GM19324 (cell line): ENCODE measurements around the gene ZMYND19.
A peak's percentile ranks its signal among the peaks of the same experiment; 100 is the strongest.
"Not testable (repeated sequence)": the region's sequence is repeated elsewhere in the genome, so short reads cannot be mapped to it uniquely, and the experiment has no call there.

Experiments used
- ATAC-seq: cut with Tn5 transposase; IDR thresholded peaks from one replicate; pipeline ENCODE4 v1.9.1; 2021; ENCODE audit warnings: mild to moderate bottlenecking, moderate library complexity; ENCODE audit not compliant: unreplicated experiment, low FRiP score

ZMYND19 gene

GRCh38 chr9:137564134-137564533 lies 26.2 kb downstream of the ZMYND19 start:
- ATAC-seq, result no peak

GRCh38 chr9:137558127-137558526 lies 32.2 kb downstream of the ZMYND19 start:
- no peak for ATAC-seq

- no peak for ATAC-seq
These were observed 34.1 kb downstream of the ZMYND19 start for GRCh38 chr9:137556069-137556838.

- no peak for ATAC-seq
These were observed 35.1 kb downstream of the ZMYND19 start for GRCh38 chr9:137555179-137555578.

GRCh38 chr9:137554349-137554748 lies 36.0 kb downstream of the ZMYND19 start:
- no peak for ATAC-seq

- not testable (repeated sequence) for ATAC-seq
These were observed 36.7 kb downstream of the ZMYND19 start for GRCh38 chr9:137553654-137554053.

GRCh38 chr9:137552022-137552768 lies 38.1 kb downstream of the ZMYND19 start:
- ATAC-seq, result peak; percentile 22

GRCh38 chr9:137551264-137552021 lies 38.9 kb downstream of the ZMYND19 start, which contains the start of gene MRPL41:
Gene MRPL41, plus strand, starts transcription at chr9:137551879. Its CDS starts 203 bp downstream, at chr9:137552082.
- peak; percentile 85 for ATAC-seq

GRCh38 chr9:137550958-137551263 lies 39.4 kb downstream of the ZMYND19 start:
- ATAC-seq, result not testable (repeated sequence)

- ATAC-seq, result no peak
These were observed 40.1 kb downstream of the ZMYND19 start, which contains the start of gene PNPLA7 for GRCh38 chr9:137550231-137550621. Gene PNPLA7, minus strand, starts transcription at chr9:137550402. Its CDS starts 205 bp downstream, at chr9:137550197.

GRCh38 chr9:137547687-137548543 lies 42.4 kb downstream of the ZMYND19 start:
- ATAC-seq, result no peak

GRCh38 chr9:137545123-137545522 lies 45.2 kb downstream of the ZMYND19 start:
- no peak for ATAC-seq

- no peak for ATAC-seq
These were observed 46.0 kb downstream of the ZMYND19 start for GRCh38 chr9:137544176-137544760.

GRCh38 chr9:137543237-137543963 lies 46.9 kb downstream of the ZMYND19 start:
- no peak for ATAC-seq

- ATAC-seq, result no peak
These were observed 47.8 kb downstream of the ZMYND19 start for GRCh38 chr9:137542486-137542885.

GRCh38 chr9:137540536-137540935 lies 49.8 kb downstream of the ZMYND19 start:
- ATAC-seq, result no peak

GRCh38 chr9:137538058-137538457 lies 52.3 kb downstream of the ZMYND19 start:
- ATAC-seq, result no peak

GRCh38 chr9:137536594-137537131 lies 53.6 kb downstream of the ZMYND19 start:
- not testable (repeated sequence) for ATAC-seq

GRCh38 chr9:137535120-137535428 lies 55.2 kb downstream of the ZMYND19 start:
- ATAC-seq, result no peak
